ENCODE data around the gene NUAK2. TPM values are rescaled to one million over a fixed set of nuclear protein-coding genes. Genes with fewer than 3 reads are reported as not detected.

NUAK2 gene
- total and polyA plus RNA-seq, 2 donors (not counting 3 experiments of a cell fraction or from before 2014, with no cell fraction given): 1.8 to 2.5 TPM

DNA sequence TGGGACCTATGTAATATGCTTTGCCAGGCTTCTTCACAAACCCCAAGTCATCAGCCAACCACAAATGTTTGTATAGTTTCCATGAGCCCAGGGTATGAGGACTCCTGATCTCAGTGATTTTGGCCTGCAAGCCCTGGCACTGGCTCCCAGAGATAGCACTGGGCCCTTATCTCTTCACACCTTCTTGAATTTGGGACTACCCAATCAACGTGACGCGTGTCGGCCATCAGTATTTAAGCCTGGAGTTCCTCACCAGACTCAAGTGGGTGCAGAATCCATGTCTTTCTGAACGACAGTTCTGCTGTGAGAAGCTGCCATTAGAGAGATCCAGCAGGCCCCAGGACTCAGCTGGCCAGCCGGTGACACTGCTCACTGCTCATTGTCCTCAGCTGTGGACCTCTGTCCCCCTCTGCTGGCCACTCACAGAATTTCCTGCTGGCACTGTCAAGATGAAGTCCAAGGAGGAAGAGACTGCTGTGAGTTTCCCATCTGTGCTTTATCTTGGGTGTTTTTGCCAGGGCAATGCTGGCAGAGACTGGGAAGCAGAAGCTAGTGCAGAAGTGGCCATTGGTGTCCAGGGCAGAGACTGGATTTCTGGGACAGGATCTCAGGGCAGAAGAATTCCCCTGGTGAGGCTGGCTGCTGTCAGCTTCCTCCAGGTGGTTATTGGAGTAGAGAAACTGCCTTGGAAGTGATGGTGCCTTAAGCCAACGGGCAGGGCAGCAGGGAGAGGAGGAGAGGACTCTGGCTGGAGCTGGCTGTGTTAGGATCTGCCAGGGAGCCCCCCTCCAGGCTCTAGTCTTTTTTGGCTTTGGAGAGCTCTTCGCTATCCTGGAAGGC, 65.4 kb downstream of the NUAK2 start:
- H3K27me3 ChIP-seq (ENCODE audit: control insufficient read depth in 2 of 2, insufficient read depth in 2 of 2, low read length in 2 of 2): no peaks in the 10 kb centered on the region
- no peak overlapping the region for H3K9ac ChIP-seq (replicated peaks; ENCODE audit: extremely low read depth, insufficient read depth, low read length)
- CTCF ChIA-PET: interaction anchor here (0.7 to 7.2 kb wide), 49 partner anchors 10 to 449 kb away, joined by 3 to 113 read pairs (median 6); partner anchors contain the start of genes RBBP5 and TMCC2
- peaks cover 3% of the 10 kb centered on the region for H3K4me1 ChIP-seq (ENCODE audit: control insufficient read depth, extremely low read depth, insufficient read depth, low read length)
- no peaks in the 10 kb centered on the region for H3K9me1 ChIP-seq (replicated peaks; ENCODE audit: control insufficient read depth, extremely low read depth, insufficient read depth, low read length)
- no peaks in the 10 kb centered on the region for H3K36me3 ChIP-seq (ENCODE audit: control insufficient read depth in 2 of 2, extremely low read depth in 1 of 2, insufficient read depth in 2 of 2, low read length in 2 of 2)
- no peak overlapping the region for H2AFZ ChIP-seq (ENCODE audit: low read depth, low read length)
- TF ChIP-seq FOS (IDR thresholded peaks at IDR 0.05; ENCODE audit: borderline replicate concordance, insufficient read depth, low read length): no peak
- TF ChIP-seq, protein P1, sequence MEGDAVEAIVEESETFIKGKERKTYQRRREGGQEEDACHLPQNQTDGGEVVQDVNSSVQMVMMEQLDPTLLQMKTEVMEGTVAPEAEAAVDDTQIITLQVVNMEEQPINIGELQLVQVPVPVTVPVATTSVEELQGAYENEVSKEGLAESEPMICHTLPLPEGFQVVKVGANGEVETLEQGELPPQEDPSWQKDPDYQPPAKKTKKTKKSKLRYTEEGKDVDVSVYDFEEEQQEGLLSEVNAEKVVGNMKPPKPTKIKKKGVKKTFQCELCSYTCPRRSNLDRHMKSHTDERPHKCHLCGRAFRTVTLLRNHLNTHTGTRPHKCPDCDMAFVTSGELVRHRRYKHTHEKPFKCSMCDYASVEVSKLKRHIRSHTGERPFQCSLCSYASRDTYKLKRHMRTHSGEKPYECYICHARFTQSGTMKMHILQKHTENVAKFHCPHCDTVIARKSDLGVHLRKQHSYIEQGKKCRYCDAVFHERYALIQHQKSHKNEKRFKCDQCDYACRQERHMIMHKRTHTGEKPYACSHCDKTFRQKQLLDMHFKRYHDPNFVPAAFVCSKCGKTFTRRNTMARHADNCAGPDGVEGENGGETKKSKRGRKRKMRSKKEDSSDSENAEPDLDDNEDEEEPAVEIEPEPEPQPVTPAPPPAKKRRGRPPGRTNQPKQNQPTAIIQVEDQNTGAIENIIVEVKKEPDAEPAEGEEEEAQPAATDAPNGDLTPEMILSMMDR (IDR thresholded peaks at IDR 0.05; ENCODE audit: extremely low read depth in 1 of 2, insufficient read depth in 1 of 2, low read depth in 1 of 2, low read length in 2 of 2): peak; percentile 79 to 92
- TF ChIP-seq POLR2AphosphoS5 (IDR thresholded peaks at IDR 0.05; ENCODE audit: insufficient read depth, low read depth, low read length): no peak
- TF ChIP-seq GATA2 (IDR thresholded peaks at IDR 0.05; ENCODE audit: insufficient read depth, insufficient read length, low read depth, low read length): no peak
- TF ChIP-seq POLR2A (IDR thresholded peaks at IDR 0.05; ENCODE audit: low read depth, low read length): no peak
- TF ChIP-seq, protein P2, sequence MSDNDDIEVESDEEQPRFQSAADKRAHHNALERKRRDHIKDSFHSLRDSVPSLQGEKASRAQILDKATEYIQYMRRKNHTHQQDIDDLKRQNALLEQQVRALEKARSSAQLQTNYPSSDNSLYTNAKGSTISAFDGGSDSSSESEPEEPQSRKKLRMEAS (IDR thresholded peaks at IDR 0.05; ENCODE audit: insufficient read depth, insufficient read length): no peak
- TF ChIP-seq EZH2 (IDR thresholded peaks at IDR 0.05; ENCODE audit: borderline replicate concordance, low read depth, low read length, severe bottlenecking): no peak
- no peak for TF ChIP-seq JUN (IDR thresholded peaks at IDR 0.05; ENCODE audit: borderline replicate concordance, insufficient read depth, insufficient read length, low read depth)
- POLR2A ChIA-PET: no interaction called here
- no peaks in the 10 kb centered on the region for H3K9me3 ChIP-seq (replicated peaks; ENCODE audit: control insufficient read depth, insufficient read depth, low read length)
- no peak overlapping the region for H3K27ac ChIP-seq (ENCODE audit: insufficient read depth, low read depth, low read length)
- no peaks in the 10 kb centered on the region for H3K79me2 ChIP-seq (ENCODE audit: control insufficient read depth, insufficient read depth, low read length)
- DNase-seq (ENCODE audit: low read depth, low spot score) (peak; percentile 83), FAIRE-seq (peak; percentile 97)
- intact Hi-C loops (cut with micrococcal nuclease): loop anchor here (1.0 to 2.0 kb wide), 9 partner anchors 27 to 315 kb away; partner anchors contain the start of gene DSTYK
- no peaks in the 10 kb centered on the region for H4K20me1 ChIP-seq (replicated peaks; ENCODE audit: control insufficient read depth, extremely low read depth, insufficient read depth, low read length)
- dilution Hi-C loops (cut with MboI; ENCODE audit: extremely low pct_ligation_motif_present, low sequenced_read_pairs): no loop called here
- H3K4me3 ChIP-seq (replicated peaks in 1 of 3; ENCODE audit: insufficient read depth in 1 of 3, low read depth in 1 of 3, low read length in 3 of 3): no peak overlapping the region
- BruUV-seq (replicated peaks): no TSS peak
- no peak overlapping the region for H3K4me2 ChIP-seq (ENCODE audit: insufficient read depth, low read length)

Small RNAs within 50 kb of the gene (small RNA-seq; reads per million reads assigned to genes)
- gene SNRPGP10 (ENCODE audit: insufficient read depth, insufficient read length, low read depth, low replicate concordance): not detected

Other genes with a start within 250 kb of the NUAK2 start
- gene TMEM81, start 237.3 kb downstream of the NUAK2 start, total RNA-seq: 2.9 TPM in 2 replicates
- gene TMEM81, start 237.3 kb downstream of the NUAK2 start, polyA plus RNA-seq: 1.2 and 1.5 TPM in 2 replicates
- gene RBBP5, start 199.8 kb downstream of the NUAK2 start, total RNA-seq: 14.2 and 15.6 TPM in 2 replicates
- gene RBBP5, start 199.8 kb downstream of the NUAK2 start, polyA plus RNA-seq: 4.5 and 5.8 TPM in 2 replicates
- 8.1 and 8.7 TPM in 2 replicates for gene DSTYK, start 110.0 kb downstream of the NUAK2 start, total RNA-seq
- gene DSTYK, start 110.0 kb downstream of the NUAK2 start, polyA plus RNA-seq: 2.8 and 3.6 TPM in 2 replicates
- 2.0 and 2.1 TPM in 2 replicates for gene TMCC2, start 93.8 kb downstream of the NUAK2 start, total RNA-seq
- gene TMCC2, start 93.8 kb downstream of the NUAK2 start, polyA plus RNA-seq: 2.0 TPM in 2 replicates
- not detected in 2 replicates for gene KLHDC8A, start 35.2 kb upstream of the NUAK2 start, total RNA-seq
- gene KLHDC8A, start 35.2 kb upstream of the NUAK2 start, polyA plus RNA-seq: not detected in 2 replicates
- gene LEMD1, start 100.3 kb upstream of the NUAK2 start, total RNA-seq: not detected in 2 replicates
- not detected in 2 replicates for gene LEMD1, start 100.3 kb upstream of the NUAK2 start, polyA plus RNA-seq
- gene BLACAT1, start 134.3 kb upstream of the NUAK2 start, total RNA-seq: not detected in 2 replicates
- not detected in 2 replicates for gene BLACAT1, start 134.3 kb upstream of the NUAK2 start, polyA plus RNA-seq
- gene CDK18, start 182.9 kb upstream of the NUAK2 start, total RNA-seq: 0.32 and 1.2 TPM in 2 replicates
- gene CDK18, start 182.9 kb upstream of the NUAK2 start, polyA plus RNA-seq: 0.13 and 0.17 TPM in 2 replicates